Medulla oblongata (tissue), 1 donor: ENCODE measurements around the gene P4HA1.
A peak's percentile ranks its signal among the peaks of the same experiment; 100 is the strongest.
"Not testable (repeated sequence)": the region's sequence is repeated elsewhere in the genome, so short reads cannot be mapped to it uniquely, and the experiment has no call there.

Experiments used
- DNase-seq: peaks from one replicate; pipeline ENCODE4 v3.0.0-alpha.2; 2015; ENCODE audit errors: extremely low spot score

Gene P4HA1

DNA sequence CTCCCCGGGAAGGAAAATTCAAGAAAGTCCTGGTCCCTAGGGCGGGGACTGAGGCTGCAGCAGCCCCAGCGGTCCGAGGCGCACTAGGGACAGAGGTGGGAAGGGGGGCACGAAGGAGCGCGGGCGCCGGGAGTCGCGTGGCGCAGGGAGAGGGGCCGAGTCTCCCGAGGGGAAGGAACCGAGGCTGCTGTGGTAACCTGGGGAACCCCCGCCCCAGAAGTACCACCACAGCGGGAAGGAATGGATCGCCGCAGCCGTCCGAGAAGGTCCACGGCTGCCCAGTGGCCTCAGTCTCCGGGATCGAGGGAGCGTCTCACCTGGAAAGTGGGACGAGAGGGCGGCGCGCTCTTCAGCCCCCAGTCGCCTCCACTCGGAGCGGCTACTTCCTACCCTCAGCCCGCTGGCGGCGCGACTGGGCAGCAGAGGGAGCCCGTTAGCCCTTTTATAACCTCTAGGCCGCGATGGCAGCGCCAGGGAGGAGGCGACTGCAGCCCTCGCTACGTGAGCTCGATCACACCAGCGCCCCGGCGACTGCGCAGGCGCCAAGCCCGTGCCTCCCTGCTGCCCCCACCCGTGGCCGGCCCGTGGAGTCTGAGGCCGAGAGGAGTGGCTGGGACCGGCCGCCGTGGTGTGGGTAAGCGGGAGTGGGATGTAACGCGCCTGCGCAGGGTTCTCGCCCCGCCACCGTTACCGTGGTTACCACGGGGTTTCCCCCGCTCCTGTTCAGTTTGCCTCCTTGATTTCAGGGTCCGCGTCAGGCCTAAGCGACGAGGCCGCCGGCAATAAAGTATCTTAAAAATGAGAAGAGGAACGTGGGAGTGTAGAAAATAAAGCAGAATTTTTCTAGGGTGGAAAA, at the start of gene P4HA1:
Gene P4HA1, minus strand, starts transcription at position 418 of the 856 bp plus-strand sequence. CDS start 21,983 bp downstream, outside the sequence.
- DNase-seq: peak; percentile 99

DNA sequence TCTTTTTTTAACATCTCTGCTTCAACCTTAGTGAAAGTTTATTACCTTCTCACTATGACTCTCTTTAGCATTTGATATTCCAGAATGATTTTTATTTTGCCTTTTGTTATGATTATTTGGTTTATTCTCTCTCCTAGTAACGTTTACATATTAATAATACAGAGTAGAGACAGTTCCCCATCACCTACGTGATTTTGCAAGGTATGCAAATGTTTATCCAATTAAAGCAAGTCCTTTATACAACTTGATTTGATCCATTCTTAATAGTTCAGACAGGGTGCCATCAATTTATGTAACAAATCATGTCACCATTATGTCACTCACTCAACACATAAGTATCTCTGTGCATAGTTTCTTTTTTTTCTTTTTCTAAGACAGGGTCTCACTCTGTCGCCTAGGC, 44.9 kb upstream of the P4HA1 start:
- no peak for DNase-seq

DNA sequence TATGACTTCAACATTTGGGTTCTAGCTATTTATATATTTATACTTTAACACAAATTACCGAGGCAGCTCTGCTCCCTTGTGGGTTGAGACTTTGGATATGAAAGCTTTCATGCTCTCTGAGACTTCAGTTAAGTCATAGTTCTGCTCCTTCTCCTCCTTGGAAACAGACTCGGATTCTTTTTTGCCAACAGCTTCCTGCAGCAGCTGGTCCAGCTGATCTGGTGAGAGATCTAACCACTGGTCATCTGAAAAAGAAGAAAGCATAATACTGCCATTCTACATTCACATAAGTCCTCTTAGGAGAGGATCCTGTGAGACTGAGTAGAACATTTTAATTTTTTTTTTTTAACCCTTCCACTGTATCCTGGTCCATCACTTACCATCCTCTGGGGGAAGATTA, 42.6 kb upstream of the P4HA1 start:
- DNase-seq: no peak

DNA sequence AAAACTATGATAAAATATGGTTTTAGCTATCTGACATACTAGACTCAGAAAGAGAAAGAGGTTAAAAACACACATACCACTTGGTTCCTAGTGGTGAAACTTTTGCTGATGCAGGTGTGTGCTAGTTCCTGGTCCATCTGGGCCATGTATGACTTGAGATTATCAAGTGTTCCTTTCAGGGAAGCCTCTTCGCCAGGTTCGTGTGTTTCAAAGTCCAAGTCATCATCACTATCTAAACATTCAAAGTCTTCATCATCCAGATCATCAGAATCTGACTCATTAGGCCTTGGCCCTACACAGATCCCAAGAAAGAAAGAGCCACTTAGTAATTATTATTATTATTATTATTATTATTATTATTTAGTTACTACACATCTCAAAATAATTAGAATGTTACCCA, 40.0 kb upstream of the P4HA1 start:
- DNase-seq: no peak

DNA sequence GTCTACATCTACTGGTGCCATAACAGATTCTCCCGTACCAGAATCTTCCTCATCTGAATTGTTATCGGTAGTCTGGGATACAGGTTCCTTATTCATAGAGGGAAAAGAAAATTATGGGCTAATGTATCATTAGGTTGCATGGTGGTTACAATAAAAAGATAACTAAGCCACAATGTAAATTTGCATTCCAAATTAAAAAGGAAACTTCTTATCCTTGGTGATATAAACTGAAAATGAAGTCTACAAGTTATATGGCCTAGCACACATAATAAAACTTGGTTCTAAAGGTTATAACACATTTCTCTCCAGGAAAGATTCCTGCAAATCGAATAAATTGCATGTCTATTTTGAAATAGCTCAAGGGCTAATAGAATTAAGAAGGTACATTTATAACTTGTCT, 38.1 kb upstream of the P4HA1 start:
- no peak for DNase-seq

DNA sequence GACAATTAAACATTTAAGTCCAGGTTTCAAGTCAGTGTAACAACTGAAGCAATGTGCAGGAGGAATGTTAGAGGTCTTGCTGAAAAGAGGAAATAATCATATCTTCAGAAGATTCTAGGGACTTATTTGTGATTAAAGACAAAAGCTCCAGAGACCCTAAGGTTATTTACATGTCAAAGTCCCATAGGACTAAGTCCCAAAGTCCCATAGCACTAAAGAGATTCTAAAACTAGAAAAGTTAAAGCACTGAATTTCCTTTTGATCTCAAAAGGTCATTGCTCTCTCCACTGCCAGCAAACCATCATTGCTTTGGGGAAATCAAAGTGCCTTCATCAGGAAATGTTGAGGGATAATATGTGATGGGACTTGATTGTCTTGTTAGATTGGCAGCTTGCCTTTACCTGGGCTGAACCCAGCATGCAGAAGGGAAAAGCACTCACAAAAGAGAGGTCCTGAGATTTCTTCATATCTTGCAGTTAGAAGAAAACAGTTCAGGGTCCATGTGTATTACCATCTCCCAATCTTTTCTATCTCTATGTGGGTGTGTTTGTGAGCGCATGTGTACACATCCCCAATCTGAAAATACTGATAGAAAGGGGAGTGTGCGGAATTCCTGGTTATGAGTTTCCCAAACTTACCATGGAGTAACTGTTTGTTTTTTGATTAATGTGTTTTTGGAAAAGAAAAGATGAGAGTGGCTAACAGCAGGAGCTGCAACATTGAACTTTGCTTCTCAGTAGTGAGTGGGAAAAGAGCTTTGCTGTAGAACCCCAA, 35.4 kb upstream of the P4HA1 start:
- no peak for DNase-seq

DNA sequence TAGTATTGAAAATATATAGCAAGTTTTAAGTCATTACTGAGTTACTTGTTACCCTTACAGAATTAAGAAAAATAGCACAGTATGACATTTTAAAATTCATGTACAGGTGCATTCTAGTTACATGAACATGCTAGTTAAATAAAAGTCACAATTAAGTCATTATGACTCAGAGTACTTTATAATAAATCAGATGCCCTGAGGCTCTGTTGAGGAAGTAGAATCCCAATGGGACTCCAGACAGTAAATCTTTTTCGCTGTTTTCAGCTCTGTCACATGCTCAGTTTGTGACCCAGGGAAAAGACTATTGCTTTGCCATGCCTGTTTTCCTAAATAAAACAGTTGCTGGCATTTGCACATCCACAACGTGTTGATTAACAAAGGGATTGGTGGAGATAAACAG, 34.6 kb upstream of the P4HA1 start:
- no peak for DNase-seq

DNA sequence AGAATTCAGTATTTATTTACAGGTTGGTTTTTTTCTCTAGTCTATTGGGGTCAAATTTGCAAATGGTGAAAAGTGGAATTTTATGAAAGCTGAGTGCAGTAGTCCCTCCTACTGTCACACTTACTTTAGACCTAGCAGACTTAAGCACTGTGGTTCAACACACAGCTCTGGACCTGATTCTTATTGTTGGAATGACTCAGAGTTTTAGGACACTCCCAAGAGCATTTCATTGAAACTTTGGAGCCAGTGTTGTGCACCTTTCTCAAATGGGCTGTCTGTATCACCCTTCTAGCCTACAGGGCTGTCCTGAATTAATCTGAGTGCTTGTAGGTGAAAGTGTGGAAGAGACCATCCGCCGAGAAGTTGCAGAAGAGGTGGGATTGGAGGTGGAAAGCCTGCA, 29.7 kb upstream of the P4HA1 start:
- no peak for DNase-seq

DNA sequence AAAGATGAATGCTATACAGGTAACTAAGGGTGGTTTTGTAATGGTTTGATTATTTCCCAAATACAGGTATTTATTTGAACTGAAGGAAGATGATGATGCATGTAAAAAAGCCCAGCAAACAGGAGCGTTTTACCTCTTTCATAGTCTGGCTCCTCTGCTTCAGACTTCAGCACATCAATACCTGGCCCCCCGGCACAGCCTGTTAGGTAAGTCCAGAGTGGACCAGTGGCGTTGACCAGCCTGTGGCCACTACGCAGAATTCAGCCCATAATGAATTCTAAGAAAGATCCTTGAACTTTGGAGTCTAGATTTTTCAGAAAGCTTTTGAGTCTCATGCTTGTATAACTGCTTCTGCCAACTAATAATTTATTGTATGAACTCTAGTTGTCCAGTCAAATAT, 23.3 kb upstream of the P4HA1 start:
- no peak for DNase-seq

DNA sequence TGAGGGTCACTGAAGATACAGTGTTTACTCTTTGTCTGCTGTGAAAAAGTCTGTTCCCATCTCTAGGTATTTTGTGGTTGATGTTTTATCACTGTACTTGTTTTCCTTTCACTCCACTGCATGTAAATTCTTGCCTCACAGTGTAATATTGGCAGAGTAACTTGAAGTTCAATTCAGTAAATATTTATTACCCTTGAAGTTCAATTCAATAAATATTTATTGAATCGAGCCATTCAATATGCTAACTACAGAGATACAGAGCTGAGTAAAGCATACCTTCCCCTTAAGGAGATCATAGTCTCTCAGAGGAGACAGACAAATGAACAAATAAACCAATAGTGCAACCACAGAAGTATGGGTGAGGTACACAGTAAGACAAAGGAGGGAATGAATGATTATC, 22.8 kb upstream of the P4HA1 start:
- no peak for DNase-seq

DNA sequence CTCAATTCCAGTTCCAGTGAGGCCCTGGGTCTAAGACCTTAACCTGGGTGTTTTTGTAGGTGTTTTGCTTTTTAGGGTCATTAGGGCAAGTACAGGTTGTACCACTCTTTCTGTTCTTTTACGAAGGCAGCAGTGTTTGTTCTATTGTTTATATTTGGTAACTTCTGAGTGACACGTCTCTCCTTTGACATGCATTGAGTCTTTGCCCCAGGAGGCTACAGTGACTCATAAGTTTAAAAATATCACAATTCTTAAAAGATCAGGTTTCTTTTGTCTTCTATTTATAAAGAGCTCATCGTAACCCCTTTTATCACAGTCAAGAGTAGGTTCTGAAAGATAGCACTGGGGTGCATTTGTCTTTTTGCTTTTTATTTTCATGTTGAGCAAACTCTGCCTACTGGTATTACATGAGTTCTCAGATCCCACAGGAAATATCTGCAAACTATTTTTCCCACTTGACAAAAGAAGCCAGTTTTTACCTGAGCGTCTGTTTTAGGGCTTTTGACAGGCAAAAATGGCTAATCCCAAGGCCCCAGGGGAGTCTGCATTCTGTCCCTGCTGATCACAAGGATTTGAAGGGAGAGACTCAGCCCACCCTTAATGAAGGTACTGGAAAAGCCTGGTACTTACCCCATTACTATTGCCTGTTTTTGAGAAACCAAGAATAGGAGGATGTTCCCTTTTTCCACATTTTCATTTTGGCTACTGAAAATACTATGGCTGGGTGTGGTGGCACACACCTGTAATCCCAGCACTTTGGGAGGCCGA, 21.5 kb upstream of the P4HA1 start:
- DNase-seq: no peak

DNA sequence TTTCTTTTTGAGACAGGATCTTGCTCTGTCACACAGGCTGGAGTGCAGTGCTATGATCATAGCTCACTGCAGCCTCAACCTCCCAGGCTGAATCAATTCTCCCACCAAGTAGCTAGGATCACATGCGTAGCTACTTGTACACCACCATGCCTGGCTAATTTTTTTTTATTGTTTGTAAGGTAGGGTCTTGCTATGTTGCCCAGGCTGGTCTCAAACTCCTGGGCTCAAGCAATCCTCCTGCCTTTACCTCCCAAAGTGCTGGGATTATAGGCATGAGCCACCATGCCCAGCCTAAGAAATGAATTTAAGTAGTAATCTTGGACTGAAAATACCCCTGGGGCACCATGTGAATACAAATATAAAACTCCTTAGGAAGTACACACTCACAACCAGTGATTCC, 19.4 kb upstream of the P4HA1 start:
- no peak for DNase-seq

DNA sequence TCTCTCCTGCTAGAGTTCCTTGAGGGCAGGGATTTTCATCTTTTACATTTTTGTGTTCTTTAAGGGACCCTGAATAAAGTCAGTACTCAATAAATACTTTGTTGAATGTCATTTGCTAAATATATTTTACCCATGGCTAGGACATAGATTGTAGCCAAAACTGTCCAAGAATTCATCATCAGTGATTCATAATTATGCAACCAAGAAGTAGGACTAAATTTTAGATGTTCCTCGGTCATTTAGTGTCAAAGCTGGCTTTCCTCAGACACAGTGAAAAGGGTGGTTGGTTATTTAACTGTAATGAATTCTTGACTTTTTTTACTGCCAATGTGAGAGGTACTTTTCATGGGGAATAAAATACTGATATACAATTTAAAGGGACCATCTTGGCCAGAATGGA, 16.9 kb upstream of the P4HA1 start:
- no peak for DNase-seq

DNA sequence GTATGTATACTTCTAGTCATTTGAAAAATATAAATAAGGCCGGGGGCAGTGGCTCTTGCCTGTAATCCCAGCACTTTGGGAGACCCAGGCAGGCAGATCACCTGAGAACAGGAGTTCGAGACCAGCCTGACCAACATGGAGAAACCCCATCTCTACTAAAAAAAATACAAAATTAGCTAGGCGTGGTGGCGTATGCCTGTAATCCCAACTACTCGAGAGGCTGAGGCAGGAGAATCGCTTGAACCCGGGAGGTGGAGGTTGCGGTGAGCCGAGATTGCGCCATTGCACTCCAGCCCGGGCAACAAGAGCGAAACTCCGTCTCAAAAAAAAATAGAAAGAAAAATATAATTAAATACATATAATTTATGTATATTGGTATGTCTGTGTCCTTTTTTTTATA, 15.4 kb upstream of the P4HA1 start:
- not testable (repeated sequence) for DNase-seq

DNA sequence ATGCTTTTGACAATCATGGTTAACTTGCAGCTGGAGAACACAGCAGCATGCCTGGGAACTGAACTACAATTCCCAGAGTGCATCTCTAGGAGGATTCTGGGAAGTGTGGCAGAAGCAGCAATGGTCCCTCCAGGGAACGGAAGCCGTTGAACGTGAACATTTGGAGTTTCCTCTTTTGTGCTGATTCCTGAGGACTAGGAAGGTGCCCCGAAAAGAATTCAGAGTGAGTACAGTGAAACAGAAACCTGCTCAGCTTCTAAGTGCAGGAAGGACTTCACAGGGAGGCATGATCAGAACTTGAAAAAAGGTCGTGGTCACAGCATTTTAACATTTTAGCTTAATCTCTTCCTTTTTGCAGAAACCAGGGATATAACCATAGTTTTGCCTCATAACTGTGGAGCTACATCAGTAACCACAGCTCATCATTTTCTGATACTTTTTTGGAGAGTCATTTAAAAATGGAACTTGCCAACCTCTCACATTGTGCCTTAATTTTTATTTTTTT, 13.7 kb upstream of the P4HA1 start, which contains the start of gene NUDT13:
Gene NUDT13, plus strand, starts transcription at position 111 of the 505 bp plus-strand sequence. CDS start 3,911 bp downstream, outside the sequence.
- peak; percentile 96 for DNase-seq

DNA sequence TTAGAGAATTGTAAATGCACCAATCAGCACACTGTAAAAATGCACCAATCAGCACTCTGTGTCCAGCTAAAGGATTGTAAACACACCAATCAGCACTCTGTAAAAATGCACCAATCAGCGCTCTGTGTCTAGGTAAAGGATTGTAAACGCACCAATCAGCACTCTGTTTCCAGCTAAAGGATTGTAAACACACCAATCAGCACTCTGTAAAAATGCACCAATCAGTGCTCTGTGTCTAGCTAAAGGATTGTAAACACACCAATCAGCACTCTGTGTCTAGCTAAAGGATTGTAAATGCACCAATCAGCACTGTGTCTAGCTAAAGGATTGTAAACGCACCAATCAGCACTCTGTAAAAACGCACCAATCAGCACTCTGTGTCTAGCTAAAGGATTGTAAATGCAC, 12.6 kb upstream of the P4HA1 start:
- not testable (repeated sequence) for DNase-seq

DNA sequence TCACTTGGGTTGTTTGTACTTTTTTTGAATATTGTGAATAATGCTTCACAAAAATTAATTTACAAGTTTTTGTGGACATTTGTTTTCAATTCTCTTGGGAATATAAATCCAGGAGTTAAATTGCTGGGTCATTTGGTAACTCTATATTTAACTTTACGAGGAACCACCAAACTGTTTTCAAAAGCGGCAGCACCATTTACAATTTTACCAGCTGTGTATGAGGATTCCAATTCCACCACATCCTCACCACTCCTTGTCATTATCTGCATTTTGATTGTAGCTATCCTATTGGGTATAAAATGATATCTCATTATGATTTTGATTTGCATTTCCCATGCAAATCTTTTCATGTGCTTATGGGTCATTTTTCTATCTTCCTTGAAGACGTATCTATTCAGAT, 9.6 kb upstream of the P4HA1 start:
- no peak for DNase-seq

DNA sequence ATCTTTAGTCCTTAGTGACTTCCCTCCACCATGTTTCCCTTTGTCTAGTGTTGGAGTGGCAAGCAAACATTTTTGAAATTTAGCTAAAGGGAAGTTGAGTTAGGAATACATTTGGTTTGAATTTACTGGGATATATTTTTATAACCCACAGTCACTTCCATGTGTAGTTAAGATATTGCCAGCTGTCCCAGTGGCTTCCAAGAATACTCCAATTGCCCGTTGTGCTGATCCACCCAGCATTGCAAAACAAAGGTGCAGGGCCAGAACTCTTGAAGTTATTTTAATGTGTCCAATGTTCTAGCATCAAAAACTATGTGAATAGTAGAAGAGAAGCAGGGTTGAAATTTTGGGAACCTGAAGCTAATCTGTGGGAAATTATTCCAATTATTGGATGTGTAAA, 2.5 kb upstream of the P4HA1 start:
- DNase-seq: no peak

DNA sequence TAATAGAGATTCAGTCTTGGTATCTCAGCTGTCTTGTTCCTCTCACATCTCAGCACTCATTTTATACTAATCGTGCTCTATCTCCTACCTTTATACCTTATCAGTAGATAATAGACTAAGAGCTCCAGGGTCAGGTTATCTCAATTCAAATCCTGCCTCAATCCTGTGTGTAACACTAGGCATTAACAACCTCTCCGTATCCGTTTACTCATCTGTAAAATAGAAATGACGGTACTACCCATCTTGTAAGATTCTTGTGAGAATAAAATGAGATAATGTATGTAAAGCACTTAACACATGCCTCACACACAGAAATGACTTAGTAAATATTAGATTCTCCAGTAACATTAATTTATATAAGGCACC, 622 bp upstream of the P4HA1 start:
- no peak for DNase-seq

DNA sequence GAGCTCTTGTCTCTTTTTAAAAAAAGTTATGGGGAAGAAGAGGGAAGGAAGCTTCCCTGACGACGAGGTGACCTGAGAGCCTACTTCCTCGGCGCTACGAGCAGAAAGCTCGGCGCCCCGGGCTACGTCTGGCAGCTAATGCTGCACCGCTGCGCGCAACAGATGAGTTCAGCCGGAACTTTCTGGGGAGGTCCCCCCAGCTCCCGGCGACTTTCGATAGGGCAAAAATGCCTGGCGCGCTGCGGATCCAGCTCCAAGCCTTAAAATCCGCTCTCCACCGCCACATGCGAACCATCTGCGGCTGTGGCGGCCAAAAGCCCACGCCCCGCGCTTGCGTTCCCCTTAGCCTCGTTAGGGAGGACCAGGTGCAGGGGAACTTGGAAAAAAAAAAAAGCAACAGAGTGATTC, 621 bp downstream of the P4HA1 start:
- peak; percentile 71 for DNase-seq

DNA sequence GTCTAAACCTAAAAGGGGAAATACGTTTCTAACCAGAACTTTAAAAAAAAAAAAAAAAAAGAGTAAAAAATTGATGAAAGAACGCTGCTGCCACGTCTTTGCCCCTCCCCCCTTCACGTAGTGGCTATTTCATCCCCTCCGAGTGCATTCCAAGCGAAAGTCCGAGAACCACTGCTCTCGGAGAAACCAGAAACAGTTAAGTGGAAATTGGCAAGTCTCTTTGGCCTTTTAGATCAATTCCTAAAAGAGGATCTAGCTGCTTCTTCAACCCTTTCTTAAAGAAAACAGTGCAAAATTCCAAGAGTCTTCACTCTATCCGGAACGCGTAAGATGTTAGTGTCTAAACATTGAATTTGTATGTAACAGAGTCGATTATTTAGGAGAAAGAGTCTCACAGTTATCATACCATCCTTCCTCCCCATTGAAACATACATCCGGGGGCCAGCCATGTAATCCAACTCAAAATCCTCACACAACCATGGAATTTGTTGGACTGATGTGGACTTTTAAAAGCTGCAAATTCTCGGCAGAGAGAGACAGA, 1.1 kb downstream of the P4HA1 start:
- peak; percentile 88 for DNase-seq

DNA sequence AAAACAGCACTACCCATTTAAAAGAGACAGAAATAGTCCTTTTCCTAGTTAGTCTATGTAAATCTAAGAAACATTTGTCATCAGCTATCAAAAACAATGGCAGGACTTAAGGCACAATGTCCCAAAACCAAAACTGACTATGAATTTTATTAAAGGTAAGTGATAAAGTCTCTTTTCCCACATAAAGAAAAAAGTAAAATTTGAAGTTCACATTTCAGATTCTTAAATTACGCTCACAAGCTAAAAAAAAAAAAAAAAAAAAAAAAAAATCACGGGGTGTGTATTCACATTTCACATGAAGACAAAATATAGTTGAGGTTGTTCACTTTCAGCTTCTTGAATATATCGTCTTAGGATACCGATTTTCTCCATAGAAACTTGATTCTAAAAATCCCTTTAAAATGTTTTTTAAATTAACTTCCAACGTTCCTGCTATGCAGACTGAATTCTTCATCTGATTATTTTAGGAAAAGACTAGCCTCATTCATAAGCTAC, 1.6 kb downstream of the P4HA1 start:
- DNase-seq: no peak
